Measurements from ENCODE around the gene RNASE7.

RNASE7 gene

GRCh38 chr14:21043974-21044618 is 1.9 kb downstream of the RNASE7 start:
- no peak for DNase-seq

DNA sequence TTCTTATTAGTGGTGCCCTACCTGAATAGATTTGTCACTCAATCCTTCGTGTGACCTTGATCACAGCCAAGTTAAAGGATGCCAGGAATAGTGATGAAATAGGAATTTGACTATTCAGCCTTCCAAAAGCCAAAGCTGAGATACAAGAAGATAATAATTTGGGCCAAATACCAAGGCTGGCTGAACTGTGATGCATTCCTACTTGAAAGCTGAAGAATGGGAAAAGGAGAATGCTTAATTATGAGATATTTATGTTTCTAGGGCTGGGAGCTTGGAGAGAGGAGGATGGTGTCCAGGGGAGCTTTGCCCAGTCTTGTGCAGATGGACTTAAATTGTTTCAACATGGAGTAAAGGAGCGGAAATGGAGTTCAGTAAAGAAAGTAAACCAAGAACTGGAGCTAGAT is 5.2 kb downstream of the RNASE7 start:
- DNase-seq = no peak

- DNase-seq = no peak
These were observed 6.5 kb downstream of the RNASE7 start for GRCh38 chr14:21048638-21049037.

- DNase-seq = no peak
These were observed 7.1 kb downstream of the RNASE7 start for GRCh38 chr14:21049271-21049673.

DNA sequence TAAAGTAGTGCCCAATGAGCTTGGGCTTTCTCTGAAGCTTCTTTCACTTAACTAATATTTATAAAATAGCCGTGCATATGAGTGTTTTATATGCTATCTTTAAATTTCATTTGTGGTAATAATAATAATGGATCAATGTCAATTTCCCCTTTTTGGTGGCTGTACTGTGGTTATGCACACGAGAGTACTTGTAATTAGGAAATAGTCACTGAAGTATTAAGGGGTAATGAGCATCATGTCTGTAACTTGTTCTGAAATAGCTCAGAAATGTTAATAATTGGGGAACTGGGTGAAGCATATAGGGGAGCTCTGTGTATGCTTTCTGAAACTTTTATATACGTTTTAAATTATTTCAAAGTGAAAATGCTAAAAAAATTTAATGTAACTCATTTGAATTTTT is 8.4 kb downstream of the RNASE7 start:
- DNase-seq = no peak

DNA sequence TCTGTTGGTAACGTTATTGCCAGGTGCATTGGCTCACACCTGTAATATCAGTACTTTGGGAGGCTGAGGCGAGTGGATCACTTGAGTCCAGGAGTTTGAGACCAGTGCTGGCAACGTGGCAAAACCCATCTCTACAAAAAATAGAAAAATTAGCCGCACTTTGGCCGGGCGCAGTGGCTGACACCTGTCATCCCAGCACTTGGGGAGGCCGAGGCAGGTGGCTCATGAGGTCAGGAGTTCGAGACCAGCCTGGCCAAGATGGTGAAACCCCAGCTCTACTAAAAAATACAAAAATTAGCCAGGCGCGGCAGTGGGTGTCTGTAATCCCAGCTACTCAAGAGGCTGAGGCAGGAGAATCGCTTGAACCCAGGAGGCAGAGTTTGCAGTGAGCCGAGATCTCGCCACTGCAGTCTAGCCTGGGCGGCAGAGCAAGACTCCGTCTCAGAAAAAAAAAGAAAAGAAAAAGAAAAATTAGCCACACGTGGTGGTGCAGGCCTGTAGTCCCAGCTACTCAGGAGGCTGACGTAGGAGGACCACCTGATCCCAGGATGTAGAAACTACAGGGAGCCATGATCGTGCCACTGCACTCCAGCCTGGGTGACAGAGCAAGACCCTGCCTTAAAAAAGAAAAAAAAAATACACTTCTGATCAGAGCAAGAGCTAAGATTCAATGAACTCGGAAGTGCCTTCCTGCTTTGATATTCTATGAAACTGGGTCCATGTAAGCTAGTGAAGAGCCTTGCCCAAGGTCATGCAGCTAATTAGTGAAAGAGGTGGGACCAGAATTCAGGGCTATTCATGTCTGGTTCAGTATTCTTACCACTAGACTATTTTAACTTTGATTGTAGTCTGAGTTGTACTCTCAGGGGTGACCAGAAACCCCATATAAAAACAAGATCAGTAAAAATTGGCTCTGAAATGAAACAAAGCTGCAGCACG is 11.3 kb downstream of the RNASE7 start:
- no peak for DNase-seq

GRCh38 chr14:21054123-21054767 is 12.1 kb downstream of the RNASE7 start:
- no peak for DNase-seq

DNA sequence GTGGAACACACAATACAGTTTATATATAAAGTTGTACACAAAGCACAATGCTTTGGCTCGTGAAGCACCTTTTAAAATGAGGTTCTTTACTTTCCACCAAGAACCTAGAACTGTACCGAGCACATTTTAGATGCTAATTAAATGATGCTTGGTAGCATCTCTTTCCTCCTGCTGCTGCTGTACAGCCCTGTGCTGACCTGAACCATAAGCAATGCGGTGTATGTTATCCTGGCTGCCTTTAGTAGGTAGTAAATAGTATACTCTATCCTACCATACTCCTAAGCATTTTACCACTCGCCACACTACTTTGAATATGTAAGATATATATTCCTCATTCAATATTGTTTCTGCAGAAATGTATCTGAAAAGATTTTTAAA is 12.6 kb downstream of the RNASE7 start:
- DNase-seq = no peak

- DNase-seq = no peak
These were observed 13.4 kb downstream of the RNASE7 start for GRCh38 chr14:21055432-21056117.

GRCh38 chr14:21056520-21057163 is 14.5 kb downstream of the RNASE7 start:
- no peak for DNase-seq

- no peak for DNase-seq
These were observed 15.9 kb downstream of the RNASE7 start, which contains the start of gene RNASE8 for GRCh38 chr14:21057803-21058675. TSS of gene RNASE8 (plus strand) at chr14:21057822. CDS start at chr14:21057893, 71 bp downstream.

GRCh38 chr14:21058903-21059302 is 16.7 kb downstream of the RNASE7 start:
- DNase-seq = no peak

- DNase-seq = no peak
These were observed 17.9 kb downstream of the RNASE7 start for GRCh38 chr14:21059842-21060613.

- no peak for DNase-seq
These were observed 18.6 kb downstream of the RNASE7 start for GRCh38 chr14:21060614-21061346.

- DNase-seq = no peak
These were observed 19.1 kb downstream of the RNASE7 start for GRCh38 chr14:21061347-21061668.

DNA sequence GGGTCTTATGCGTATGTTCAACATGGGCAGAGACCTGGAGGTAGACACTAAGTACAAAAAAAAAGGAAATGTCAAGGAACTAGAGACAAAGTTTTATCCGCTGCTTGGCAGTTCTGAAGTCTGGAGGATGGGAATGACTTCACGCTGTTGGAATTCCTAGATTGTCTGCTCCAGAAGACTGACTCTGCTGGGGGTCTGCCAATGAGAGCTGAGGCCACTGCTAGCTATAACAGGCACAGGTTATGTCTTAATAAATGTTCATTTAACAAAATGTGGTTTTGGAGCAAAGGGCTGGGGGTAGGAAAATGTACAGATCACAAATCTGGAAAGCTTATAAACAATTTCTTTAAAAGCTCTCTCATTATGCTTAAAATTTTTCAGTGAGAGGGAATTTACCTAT is 21.3 kb downstream of the RNASE7 start:
- DNase-seq = no peak

DNA sequence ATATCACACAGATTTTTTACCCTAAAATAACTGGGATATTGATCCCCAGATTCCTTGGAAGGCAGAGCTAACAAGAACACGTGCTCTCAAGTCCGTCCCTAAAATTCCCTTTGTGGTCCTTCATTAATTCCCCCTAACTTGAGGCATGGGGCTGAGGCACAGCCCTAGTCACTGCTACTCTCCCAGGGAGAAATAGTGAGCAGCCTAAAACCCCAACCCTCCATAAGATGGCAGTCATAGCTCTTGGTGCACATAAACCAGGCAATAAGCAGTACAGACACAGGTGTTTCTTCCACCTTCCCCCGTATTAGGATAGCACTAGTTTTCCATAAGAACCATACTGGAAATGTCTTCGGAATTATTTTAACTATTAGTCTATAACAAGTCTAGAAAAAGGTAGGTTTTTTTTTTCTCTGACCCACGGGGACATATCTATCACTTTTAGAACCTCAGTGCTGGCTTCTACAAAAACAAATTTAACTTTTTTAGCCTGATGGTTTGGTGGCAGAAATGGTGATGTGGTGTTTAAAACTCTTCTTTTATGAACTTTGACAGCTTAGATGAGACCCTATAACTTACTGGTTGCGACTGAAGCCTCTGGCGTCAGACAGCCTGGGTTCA is 24.8 kb downstream of the RNASE7 start:
- no peak for DNase-seq

- no peak for DNase-seq
These were observed 26.6 kb downstream of the RNASE7 start for GRCh38 chr14:21068521-21069387.

Measured in NK-92 treated with Interleukin-12 subunit alpha and Interleukin-12 subunit beta, amount 100 ng/mL, for 24 hours (cell line).